Femur (tissue), 1 donor: Measurements from ENCODE around the gene EEF2K.

Source experiments
- DNase-seq: peaks from one replicate; pipeline ENCODE4 v3.0.0-alpha.2; 2017

EEF2K gene

DNA sequence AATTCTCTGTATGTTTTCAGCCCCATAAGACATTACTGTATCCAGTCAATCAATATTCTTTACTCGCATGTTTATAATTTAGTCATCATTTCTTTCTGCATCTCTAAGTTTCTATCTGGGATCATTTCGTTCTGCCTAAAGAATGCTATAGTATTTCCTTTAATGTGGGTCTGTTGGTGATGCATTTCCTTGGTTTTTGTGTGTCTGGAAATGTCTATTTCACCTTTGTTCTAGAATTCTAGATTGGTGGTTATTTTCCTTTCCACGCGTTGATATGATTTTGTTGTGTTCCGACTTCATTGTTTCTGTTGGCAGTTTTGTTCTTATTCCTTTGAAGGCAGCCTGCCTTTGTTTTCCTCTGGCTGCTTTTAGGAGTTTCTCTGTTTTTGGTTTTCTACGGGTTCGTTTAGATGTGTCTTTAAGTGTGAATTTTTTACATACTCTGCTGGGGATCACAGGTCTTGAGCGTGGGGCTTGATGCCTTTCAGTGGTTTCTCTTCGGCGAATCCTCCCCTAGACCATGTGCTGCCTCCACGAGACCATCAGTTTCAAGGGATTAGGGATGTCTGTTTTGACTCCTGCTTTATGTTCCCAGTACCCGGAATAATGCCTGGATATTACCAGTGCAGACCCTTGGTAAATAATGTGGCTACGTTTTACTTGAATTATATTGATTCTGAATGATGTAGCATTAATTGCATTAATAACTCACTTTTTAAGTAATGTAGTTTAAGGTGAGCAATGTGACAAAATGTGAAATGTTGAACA lies 114.7 kb downstream of the EEF2K start:
- DNase-seq, result no peak

GRCh38 chr16:22321340-22322001 lies 115.4 kb downstream of the EEF2K start:
- DNase-seq, result peak; percentile 78

- no peak for DNase-seq
Measured at GRCh38 chr16:22322021-22322471, 116.0 kb downstream of the EEF2K start.

- no peak for DNase-seq
Measured at GRCh38 chr16:22322741-22323140, 116.7 kb downstream of the EEF2K start.

- DNase-seq, result no peak
Measured at GRCh38 chr16:22323173-22323958, 117.3 kb downstream of the EEF2K start.

- no peak for DNase-seq
Measured at GRCh38 chr16:22323959-22324786, 118.1 kb downstream of the EEF2K start.

GRCh38 chr16:22324787-22325597 lies 118.9 kb downstream of the EEF2K start:
- no peak for DNase-seq

DNA sequence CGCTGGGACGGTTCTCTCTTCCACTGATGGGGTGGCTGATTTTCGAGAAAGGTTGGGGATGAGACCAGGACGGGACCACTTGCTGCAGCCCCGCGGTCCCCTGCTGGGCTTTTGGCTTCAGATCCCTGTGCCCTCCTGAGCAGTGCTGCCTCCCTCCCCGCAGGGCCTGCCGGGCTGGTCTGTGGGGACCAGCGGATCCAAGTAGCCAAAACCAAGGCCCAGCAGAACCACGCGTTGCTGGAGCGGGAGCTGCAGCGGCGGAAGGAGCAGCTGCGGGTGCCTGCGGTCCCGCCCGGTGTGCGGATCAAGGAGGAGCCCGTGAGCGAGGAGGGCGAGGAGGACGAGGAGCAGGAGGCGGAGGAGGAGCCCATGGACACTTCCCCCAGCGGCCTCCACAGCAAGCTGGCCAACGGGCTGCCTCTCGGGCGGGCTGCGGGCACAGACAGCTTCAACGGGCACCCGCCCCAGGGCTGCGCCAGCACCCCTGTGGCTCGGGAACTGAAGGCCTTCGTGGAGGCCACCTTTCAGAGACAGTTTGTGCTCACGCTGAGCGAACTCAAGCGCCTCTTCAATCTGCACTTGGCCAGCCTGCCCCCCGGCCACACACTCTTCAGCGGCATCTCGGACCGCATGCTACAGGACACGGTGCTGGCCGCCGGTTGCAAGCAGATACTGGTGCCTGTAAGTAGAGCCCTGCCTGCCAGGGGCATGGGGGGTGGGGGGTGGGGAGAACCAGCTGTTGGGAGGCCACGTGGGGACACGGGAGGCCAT lies 119.7 kb downstream of the EEF2K start:
- DNase-seq, result no peak

- no peak for DNase-seq
Measured at GRCh38 chr16:22326369-22326652, 120.2 kb downstream of the EEF2K start.

DNA sequence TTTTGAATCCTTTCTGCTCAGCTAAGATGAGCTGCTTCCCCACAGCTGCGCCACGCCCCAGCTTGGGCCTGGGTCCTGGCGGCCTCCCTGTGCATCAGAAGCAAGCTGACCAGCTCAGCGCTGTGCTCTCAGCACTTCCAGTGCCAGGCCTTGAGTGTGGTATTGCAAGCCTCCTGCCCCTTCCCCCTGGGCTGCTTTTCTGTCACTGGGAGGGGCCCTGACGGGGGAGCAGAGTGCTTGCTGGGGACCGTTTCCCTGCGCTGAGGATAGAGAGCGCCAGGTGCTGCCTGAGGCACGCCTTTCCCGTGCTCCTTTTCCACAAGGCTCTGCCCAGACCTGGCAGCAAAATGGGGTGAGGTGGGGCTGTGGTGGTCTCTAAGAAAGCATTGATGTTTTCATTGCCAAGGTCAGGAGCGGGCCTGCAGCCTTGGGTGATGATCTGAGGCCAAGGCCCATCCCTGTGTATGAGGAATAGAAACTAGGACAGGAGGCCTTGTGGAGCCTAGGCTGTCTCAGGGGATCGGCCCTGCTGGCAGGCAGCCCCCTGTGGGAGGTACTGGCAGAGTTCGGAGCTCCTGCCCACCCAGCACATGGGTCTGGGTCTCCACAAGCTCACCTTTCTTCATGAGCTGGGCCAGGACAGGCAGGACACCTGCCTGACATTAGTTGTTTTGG lies 120.8 kb downstream of the EEF2K start:
- DNase-seq, result no peak

DNA sequence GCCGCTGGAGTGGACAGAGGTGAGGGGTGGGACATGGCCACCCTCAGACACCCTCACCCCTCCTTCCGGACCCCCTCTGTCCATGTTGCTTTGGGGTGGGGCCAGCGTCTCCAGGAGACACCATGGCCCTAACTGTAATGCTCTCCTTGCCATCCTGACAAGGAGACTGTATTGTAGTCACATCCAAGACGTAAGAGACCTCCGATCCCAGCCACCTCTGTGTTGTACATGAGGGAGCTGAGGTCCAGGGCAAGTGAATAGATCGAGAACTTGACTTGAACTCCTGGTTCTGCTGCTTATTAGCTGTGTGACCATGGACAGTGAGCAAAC lies 121.3 kb downstream of the EEF2K start:
- DNase-seq, result no peak

- DNase-seq, result no peak
Measured at GRCh38 chr16:22328081-22328725, 122.1 kb downstream of the EEF2K start.

- no peak for DNase-seq
Measured at GRCh38 chr16:22329199-22329695, 123.2 kb downstream of the EEF2K start.

GRCh38 chr16:22330326-22330725 lies 124.2 kb downstream of the EEF2K start:
- no peak for DNase-seq

DNA sequence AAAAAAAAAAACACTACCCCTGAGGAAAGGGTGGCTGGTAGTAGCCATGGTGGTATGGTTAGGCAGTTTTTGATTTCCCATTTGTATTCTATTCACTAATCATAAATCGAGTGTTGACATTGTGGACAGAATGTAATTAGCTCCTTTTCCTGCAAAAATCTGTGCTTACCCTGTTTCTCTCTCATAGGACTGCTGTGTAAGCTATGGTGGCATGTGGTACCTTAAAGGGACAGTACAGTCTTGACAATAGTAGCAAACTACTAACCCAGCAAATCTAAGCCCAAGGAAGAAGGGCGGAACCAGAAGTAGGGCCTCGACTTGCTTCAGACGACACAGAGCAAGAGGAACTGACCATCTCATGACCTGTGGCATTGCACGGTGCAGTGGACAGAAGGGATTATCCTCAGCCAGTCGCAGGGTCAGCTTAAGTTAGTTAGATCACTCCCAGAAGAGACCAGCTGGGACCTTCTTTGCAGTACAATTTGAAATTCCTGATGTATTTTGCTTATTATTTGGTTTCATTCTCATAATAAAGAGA lies 127.4 kb downstream of the EEF2K start:
- DNase-seq, result no peak

- DNase-seq, result no peak
Measured at GRCh38 chr16:22335668-22336246, 129.7 kb downstream of the EEF2K start.

- no peak for DNase-seq
Measured at GRCh38 chr16:22336581-22336980, 130.5 kb downstream of the EEF2K start.

- DNase-seq, result no peak
Measured at GRCh38 chr16:22337045-22337444, 131.0 kb downstream of the EEF2K start.
